Measurements from ENCODE around the gene HS3ST3B1. TPM values are rescaled to one million over a fixed set of nuclear protein-coding genes. Genes with fewer than 3 reads are reported as not detected.

HS3ST3B1 gene
- total RNA-seq, 1 donor from 2014 or later: 1.2 TPM

GRCh38 chr17:14366199-14366598, 65.3 kb downstream of the HS3ST3B1 start:
- no peaks in the 10 kb centered on the region for H3K9me3 ChIP-seq (replicated peaks)
- no peak overlapping the region for H3K27ac ChIP-seq (replicated peaks)
- no peaks in the 10 kb centered on the region for H3K36me3 ChIP-seq
- peaks cover 12% of the 10 kb centered on the region for H3K27me3 ChIP-seq (ENCODE audit: low read depth)
- DNase-seq: no peak
- TF ChIP-seq, protein P1, sequence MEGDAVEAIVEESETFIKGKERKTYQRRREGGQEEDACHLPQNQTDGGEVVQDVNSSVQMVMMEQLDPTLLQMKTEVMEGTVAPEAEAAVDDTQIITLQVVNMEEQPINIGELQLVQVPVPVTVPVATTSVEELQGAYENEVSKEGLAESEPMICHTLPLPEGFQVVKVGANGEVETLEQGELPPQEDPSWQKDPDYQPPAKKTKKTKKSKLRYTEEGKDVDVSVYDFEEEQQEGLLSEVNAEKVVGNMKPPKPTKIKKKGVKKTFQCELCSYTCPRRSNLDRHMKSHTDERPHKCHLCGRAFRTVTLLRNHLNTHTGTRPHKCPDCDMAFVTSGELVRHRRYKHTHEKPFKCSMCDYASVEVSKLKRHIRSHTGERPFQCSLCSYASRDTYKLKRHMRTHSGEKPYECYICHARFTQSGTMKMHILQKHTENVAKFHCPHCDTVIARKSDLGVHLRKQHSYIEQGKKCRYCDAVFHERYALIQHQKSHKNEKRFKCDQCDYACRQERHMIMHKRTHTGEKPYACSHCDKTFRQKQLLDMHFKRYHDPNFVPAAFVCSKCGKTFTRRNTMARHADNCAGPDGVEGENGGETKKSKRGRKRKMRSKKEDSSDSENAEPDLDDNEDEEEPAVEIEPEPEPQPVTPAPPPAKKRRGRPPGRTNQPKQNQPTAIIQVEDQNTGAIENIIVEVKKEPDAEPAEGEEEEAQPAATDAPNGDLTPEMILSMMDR (IDR thresholded peaks at IDR 0.05; ENCODE audit: borderline replicate concordance): no peak
- H3K4me1 ChIP-seq: no peaks in the 10 kb centered on the region
- intact Hi-C loops (cut with micrococcal nuclease): no loop called here
- H3K4me3 ChIP-seq: no peak overlapping the region

DNA sequence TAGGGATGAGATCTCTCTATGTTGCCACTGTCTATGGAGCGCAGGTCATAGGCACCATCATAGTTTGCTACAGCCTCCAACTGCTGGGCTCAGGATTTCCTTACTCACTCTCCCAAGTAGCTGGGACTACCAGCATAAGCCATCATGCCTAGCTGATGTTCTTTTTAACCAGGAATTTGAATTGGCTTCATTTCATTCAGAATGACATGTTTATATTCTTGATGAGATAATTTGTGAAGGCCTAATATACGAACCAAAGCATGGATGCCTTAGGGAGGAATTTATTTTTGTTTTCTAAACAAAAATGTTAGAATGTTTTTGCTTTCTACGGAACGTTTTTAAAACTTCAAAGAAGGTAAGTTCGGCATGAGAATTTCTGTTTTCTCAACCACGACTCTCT, 71.6 kb downstream of the HS3ST3B1 start:
- Histone ChIP-seq H3K27ac (replicated peaks) (no peak overlapping the region), H3K27me3 (ENCODE audit: low read depth) (peaks cover 45% of the 10 kb centered on the region), H3K36me3 (no peaks in the 10 kb centered on the region), H3K4me3 (no peak overlapping the region), H3K9me3 (replicated peaks) (no peaks in the 10 kb centered on the region), H3K4me1 (no peaks in the 10 kb centered on the region)
- no peak for DNase-seq
- intact Hi-C loops (cut with micrococcal nuclease): no loop called here
- TF ChIP-seq, protein P1 (IDR thresholded peaks at IDR 0.05; ENCODE audit: borderline replicate concordance): no peak

DNA sequence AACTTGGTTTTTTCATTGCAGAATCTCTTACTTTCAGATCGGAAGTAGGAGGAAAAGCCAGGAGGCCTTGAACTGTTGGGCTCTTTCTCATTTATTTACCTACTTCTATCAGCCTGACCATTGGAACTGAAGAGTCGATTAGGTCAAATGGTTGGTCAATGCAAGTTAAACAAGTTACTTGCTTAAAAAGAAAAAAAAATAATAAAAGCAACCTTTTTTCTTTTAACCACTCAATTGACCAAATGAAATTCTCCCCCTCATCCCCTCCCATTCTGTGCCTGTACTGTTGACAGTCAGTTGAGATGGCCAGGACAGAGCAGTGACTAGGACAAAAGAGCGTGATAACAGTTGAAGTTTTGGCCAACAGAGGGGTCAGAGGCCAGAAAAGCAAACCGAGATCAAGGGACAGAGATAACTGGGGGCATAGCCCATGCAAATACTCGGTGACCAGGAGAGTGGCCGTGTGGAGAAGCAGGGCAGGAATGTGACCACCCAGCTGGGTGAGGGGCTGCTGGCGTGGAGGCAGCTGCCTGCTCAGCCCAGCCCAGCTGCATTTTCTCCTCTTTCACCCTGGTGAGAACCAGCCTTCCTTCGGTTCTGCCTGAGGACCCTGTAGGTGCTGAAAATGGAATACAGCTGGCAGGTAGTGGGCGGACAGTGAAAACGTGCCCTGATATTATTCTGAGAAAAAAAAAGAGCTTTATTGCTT, 72.2 kb downstream of the HS3ST3B1 start:
- DNase-seq: no peak
- no peaks in the 10 kb centered on the region for H3K9me3 ChIP-seq (replicated peaks)
- intact Hi-C loops (cut with micrococcal nuclease): no loop called here
- TF ChIP-seq, protein P1 (IDR thresholded peaks at IDR 0.05; ENCODE audit: borderline replicate concordance): no peak
- H3K27ac ChIP-seq (replicated peaks): no peak overlapping the region
- no peaks in the 10 kb centered on the region for H3K36me3 ChIP-seq
- peaks cover 45% of the 10 kb centered on the region for H3K27me3 ChIP-seq (ENCODE audit: low read depth)
- no peaks in the 10 kb centered on the region for H3K4me1 ChIP-seq
- H3K4me3 ChIP-seq: no peak overlapping the region

DNA sequence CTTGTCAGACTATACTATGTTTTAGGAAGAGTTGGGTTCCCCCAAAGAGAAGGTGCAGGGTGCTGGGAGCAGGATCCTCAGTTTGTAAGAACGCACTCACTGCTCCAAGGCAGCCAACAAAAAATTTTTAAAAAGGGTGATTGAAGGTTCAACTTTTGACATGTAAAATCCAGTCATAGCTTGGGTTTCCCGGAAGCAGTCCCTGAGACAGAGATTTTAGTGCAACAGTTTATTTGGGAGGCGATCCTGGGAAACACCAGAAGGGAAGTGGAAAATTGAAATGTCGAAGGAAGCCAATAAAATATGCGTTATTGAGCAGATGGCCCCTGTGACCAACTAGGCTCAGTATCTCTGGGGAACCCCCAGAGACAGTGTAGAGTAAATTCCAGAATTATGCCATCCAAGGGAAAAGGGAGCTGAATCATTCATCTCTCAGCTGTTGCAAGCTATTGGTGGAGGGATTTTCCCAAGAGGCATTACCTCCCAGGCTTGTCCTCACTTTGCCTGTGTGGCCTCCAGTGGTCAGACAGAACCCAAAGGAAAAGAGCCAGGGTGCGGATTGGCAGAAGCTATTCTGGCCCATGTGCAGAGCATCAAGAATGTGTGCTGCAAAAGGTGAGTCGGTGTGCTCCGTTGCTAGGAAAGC, 72.9 kb downstream of the HS3ST3B1 start:
- intact Hi-C loops (cut with micrococcal nuclease): no loop called here

GRCh38 chr17:14374268-14374667, 73.4 kb downstream of the HS3ST3B1 start:
- H3K27ac ChIP-seq (replicated peaks): no peak overlapping the region
- no peaks in the 10 kb centered on the region for H3K9me3 ChIP-seq (replicated peaks)
- DNase-seq: no peak
- H3K36me3 ChIP-seq: no peaks in the 10 kb centered on the region
- TF ChIP-seq, protein P1 (IDR thresholded peaks at IDR 0.05; ENCODE audit: borderline replicate concordance): no peak
- intact Hi-C loops (cut with micrococcal nuclease): no loop called here
- peaks cover 40% of the 10 kb centered on the region for H3K27me3 ChIP-seq (ENCODE audit: low read depth)
- H3K4me3 ChIP-seq: no peak overlapping the region
- no peaks in the 10 kb centered on the region for H3K4me1 ChIP-seq

More for the DNA sequence above, 72.9 kb downstream of the HS3ST3B1 start:
- H3K36me3 ChIP-seq: no peaks in the 10 kb centered on the region
- TF ChIP-seq, protein P1 (IDR thresholded peaks at IDR 0.05; ENCODE audit: borderline replicate concordance): no peak
- no peaks in the 10 kb centered on the region for H3K9me3 ChIP-seq (replicated peaks)
- no peak overlapping the region for H3K4me3 ChIP-seq
- DNase-seq: no peak
- H3K27me3 ChIP-seq (ENCODE audit: low read depth): peaks cover 45% of the 10 kb centered on the region
- H3K27ac ChIP-seq (replicated peaks): no peak overlapping the region
- no peaks in the 10 kb centered on the region for H3K4me1 ChIP-seq

Data from left ventricle myocardium inferior (tissue), 1 donor.